Glomerular visceral epithelial cell (primary cell): Measurements from ENCODE around the gene LBX1.
"Not testable (repeated sequence)": the region's sequence is repeated elsewhere in the genome, so short reads cannot be mapped to it uniquely, and the experiment has no call there.

Experiments used
- DNase-seq: peaks from one replicate; pipeline ENCODE4 v3.0.0-alpha.2; 2016; ENCODE audit errors: extremely low spot score

LBX1 gene

GRCh38 chr10:101202667-101203066 is 26.6 kb downstream of the LBX1 start:
- not testable (repeated sequence) for DNase-seq

GRCh38 chr10:101198326-101198977 is 30.8 kb downstream of the LBX1 start:
- not testable (repeated sequence) for DNase-seq

GRCh38 chr10:101195921-101196320 is 33.3 kb downstream of the LBX1 start:
- no peak for DNase-seq

DNA sequence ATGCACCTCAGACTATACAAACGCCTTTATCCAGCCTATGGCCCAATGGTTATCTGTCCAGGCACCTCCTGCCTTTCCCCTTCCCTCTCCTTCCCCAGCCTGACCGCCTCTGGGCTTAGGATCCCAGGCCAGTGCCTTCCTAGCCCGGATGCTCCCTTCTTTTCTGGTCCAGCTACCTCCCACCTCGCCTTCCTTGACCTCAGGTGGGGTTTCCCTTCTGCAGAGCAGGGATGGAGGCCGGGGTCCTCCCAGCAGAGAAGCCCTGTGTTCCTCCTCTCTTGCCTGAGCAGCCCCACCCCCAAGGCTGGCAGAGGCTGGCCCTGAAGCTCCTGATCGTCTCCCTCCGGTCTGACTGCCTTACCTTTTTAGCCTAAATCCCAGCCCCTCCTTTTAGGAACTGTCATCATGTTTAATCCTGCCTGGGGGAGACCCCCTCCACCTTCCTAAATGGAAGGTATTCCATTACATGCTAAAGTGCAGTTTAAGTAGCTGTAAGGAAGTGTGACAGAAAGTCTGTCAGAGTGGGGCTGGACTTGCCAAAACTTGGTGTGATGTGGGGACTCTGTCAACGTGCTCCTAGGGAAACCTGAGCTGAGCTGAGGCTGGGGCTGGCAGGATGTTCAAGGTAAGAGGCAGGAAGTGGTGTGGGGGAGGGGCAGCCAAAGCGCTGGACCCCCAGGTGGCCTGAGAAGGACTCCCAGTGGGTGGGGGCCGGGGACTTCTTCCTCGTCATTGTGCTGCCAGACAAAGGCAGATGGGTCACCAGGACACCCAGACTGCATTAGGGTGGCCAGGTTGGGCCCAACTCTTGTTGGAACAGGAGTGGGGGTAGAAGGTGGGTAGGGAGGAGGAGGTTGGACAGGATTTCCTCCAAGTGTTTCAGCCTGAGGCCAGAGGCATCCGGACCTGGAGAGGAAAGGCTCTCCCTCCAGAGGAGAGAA is 39.5 kb downstream of the LBX1 start:
- DNase-seq: no peak

- DNase-seq: no peak
Observed at GRCh38 chr10:101188942-101189341, 40.3 kb downstream of the LBX1 start.

GRCh38 chr10:101183458-101184183 is 45.6 kb downstream of the LBX1 start:
- DNase-seq: no peak

- DNase-seq: no peak
Observed at GRCh38 chr10:101182936-101183335, 46.3 kb downstream of the LBX1 start.
